HG03139 (cell line): ENCODE results near the gene FTCD.
"Not testable (repeated sequence)": the region's sequence is repeated elsewhere in the genome, so short reads cannot be mapped to it uniquely, and the experiment has no call there.

Experiments
- ATAC-seq: cut with Tn5 transposase; IDR thresholded peaks from one replicate; pipeline ENCODE4 v1.9.1; 2021; ENCODE audit not compliant: unreplicated experiment

Gene FTCD

GRCh38 chr21:46171996-46172862 is 16.9 kb upstream of the FTCD start:
- ATAC-seq = no peak

DNA sequence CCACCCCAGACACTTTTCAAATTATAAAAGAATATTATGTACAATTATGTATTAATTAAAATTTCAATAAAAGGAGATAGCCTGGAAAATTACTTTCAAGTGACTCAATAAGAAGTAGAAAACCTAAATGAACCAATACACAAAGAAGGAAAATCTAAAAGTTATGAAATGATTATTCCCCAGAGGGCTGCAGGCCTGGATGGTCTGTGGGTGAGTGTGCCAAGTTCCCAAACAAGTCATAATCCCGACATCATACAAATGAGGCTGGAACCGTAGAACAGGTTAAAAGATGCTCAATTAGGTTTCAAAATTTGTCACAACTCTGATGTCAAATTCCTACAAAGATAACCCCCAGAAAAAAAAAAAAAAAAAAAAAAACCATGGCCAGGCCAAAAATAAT is 16.2 kb upstream of the FTCD start:
- ATAC-seq = no peak

GRCh38 chr21:46170436-46171193 is 15.2 kb upstream of the FTCD start:
- not testable (repeated sequence) for ATAC-seq

GRCh38 chr21:46168659-46169386 is 13.4 kb upstream of the FTCD start:
- no peak for ATAC-seq

GRCh38 chr21:46168238-46168637 is 12.9 kb upstream of the FTCD start:
- ATAC-seq = no peak

DNA sequence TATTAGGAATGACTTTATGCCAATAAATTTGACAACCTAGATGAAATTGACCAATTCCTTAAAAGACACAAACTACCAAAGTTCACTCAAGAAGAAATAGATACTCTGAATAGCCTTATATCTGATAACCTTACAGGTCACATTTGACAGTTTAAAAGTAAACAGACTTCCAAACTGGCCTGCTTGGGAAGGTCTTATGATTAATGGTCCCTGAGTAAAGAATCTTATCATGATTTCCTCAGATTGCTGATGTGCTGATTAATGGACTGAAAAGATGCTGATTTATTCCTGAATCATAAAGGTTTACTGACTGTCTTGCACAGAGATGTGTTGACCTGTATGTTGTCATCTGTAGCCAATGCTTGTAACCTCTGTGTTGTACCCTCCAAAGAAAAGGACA is 9.7 kb upstream of the FTCD start:
- no peak for ATAC-seq

DNA sequence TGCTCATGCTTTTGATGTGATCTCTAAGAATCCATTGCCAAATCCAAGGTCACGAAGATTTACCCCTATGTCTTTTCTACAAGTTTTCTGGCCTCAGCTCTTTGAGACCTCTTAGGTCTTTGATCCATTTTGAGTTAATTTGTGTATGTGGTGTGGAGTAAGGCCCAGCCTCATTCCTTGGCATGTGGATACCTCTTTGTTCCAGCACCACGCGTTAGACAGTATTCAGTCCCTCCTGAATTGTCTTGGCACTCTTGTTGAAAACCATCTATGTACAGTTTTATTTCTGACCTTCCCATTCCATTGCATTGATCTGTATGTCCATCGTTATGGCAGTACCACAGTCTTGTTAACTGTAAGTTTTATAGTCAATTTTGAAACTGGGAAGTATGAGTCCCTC is 8.0 kb upstream of the FTCD start:
- no peak for ATAC-seq

- ATAC-seq = no peak
Observed at GRCh38 chr21:46161633-46162592, 6.5 kb upstream of the FTCD start.

DNA sequence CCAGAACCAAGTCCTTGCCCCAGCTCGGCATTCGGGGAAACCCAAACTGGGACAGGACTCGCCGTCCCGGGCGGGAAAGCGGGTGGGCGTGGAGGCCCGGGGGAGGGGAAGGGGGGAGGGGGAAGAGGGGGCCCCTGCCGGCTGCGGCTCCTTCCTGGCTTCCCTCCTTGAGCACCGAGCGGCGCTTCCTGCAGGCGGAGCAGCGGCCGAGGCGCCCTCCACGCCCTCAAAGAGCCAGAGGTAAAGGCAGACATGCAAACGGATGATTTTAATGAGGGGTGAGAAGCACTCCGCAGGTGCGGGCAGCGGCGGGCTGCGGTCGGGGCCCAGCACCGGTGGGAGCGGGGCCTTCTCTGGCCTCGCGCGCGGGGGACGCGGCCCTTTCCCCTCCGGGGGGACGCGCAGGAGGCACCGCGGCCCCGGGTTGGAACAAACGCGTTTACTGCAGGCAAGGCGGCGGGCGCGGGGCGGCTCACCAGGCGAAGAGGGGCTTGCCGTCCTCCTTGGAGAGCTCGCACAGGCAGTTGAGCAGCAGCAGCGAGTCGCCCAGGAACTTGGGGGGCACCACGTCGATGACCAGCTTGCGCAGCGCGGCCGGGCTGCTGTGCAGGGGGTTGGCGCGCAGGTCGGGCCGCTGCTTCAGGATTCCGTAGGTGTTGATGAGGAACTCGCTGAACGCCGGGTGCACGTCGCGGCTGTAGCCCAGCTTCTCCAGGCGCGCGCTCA is 5.7 kb upstream of the FTCD start:
- ATAC-seq = no peak

DNA sequence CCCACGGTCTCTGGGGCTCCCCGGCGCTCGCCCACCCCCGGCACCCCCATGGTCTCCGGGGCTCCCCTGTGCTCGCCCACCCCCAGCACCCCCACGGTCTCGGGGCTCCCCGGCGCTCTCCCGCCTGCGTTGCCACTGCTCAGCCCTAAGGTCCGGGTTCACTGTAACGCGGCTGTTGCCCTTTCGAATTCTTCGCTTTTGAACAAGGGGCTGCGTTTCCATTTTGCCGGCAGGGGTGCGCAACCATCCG is 5.2 kb upstream of the FTCD start:
- ATAC-seq = no peak

DNA sequence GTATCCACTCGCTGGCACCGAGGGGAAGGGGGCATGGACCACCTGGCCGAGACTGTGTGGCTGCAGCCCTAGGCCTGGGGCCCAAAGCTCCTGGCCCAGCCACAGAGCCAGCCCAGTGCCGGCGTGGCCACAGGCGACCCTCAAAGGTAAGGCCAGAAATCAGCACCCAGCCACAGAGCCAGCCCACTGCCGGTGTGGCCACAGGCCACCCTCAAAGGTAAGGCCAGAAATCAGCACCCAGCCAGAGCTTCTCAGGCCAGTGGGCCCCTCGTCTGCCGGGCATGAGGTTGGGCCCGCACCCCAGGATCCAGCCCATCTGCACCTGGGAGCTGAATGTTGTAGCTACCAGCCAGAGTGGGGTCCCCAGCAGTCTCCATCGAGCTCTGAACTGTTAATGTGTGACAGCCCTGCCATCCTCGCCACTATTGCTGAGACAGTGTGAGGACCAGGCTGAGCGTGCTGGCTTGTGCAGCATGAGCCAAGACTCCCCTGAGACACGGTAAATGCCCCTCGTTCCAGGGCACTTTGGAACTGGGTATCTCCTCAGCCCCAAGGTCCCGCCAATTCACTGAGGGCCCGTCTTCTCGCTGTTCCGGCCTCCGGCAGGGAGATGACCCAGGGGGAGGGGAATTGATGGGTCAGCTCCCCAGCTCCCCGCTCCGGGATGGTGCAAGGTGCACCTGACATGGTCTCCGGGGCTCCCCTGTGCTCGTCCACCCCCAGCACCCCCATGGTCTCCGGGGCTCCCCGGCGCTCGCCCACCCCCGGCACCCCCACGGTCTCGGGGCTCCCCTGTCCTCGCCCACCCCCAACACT is 4.7 kb upstream of the FTCD start:
- ATAC-seq = no peak

DNA sequence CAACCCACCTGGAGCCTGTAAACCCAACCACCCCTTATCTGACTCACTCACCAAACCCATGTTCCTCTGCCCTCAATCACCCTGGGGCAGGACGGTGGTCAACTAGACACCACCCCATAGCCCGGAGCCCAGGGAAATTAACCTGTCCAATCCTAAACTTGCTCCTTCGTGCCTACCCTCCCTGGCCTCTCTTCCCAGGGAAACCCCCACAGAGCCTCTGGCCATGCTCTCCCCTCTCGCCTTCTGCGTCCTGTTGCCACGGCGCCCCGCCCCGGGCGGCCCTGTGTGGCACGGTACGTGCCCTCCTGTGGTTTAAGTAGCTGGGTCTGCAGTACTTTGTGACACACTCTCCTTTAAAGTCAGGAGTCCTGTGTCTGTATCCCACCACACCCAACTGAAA is 4.0 kb upstream of the FTCD start:
- ATAC-seq = no peak

DNA sequence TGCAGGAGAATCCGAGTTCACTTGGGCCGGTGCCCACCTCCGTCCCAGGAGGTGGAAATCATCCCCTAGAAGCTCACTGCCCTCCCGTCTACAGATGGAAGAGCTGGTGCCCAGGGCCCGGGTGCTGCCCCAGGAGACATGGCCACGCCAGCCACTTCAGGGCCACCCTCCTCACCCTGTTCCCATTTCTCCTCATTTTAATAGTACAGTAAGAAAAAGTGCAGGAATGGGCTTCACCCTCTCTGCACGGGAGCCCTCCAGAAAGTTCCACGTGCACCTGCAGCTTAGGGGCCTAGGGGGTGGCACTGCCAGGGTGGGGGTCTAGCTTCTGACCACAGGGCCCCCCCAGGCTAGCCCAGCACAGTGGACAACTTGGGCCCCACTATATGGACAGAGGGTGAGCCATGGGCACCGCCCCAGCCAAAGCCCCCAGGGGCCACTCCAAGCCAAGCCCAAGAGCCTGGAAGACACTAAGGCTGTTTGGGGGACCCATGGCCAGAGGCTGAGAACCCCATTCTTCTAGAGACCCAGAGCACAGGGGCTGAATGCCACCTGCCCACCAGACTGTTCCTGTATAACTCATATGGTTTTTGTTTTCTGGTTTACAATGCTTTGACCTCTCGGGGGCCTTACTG is 3.4 kb upstream of the FTCD start:
- no peak for ATAC-seq

- ATAC-seq = no peak
Observed at GRCh38 chr21:46157987-46158451, 2.6 kb upstream of the FTCD start.

DNA sequence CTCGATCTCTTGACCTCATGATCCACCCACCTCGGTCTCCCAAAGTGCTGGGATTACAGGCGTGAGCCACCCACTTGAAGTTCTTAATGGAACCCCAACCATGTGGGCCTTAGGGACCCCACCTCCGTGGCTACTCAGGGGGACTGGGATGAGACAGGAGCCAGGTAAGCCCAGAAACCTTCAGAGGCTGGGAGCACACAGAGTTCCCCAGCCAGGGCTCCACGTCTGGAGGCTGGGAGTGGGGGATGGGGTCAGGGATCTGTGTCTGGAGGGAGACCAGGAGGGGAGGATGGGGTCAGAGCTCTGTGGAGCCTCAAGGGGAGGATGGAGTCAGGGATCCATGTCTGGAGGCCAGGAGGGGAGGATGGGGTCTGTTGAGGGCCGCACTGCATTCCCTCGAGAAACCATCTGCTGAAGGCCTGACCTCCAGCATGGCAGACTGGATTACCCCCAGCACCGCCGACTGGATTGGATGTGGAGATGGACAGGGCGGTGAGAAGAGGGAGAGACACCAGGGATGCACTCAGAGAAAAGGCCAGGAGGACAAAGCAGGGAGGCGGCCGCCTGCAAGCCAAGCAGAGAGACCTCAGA is 2.1 kb upstream of the FTCD start:
- no peak for ATAC-seq

DNA sequence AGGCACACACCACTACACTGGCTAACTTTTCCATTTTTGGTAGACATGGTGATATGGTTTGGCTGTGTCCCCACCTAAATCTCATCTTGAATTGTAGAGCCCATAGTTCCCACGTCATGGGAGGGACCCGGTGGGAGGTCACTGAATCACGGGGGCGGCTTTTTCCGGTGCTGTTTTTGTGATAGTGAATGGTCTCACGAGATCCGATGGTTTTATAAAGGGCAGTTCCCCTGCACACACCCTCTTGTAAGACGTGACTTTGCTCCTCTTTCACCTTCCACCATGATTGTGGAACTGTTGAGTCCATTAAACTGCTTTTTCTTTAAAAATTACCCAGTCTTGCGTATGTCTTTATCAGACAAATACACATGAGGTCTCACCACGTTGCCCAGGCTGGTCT is 1.3 kb upstream of the FTCD start:
- no peak for ATAC-seq

GRCh38 chr21:46156378-46156645 is 933 bp upstream of the FTCD start:
- no peak for ATAC-seq

GRCh38 chr21:46154955-46155513 is 345 bp downstream of the FTCD start:
- ATAC-seq = no peak
